K562 (cell line): Measurements from ENCODE around the gene MEIG1. TPM values are rescaled to one million over a fixed set of nuclear protein-coding genes. Genes with fewer than 3 reads are reported as not detected.

Experiments used
- ARHGAP35 ChIP-seq: fragments of 450-650 bp; IDR thresholded peaks from 2 replicates; pipeline ENCODE4 v1.6.1; 2018; ENCODE audit not compliant: partially characterized antibody
- CCAR2 ChIP-seq: fragments of 200-400 bp; formaldehyde crosslinking; IDR thresholded peaks from 2 replicates; pipeline ENCODE4 v1.6.1; 2017; ENCODE audit warnings: mild to moderate bottlenecking, low read depth, low read length
- GATAD2A ChIP-seq: fragments of 450-650 bp; IDR thresholded peaks from 2 replicates; pipeline ENCODE4 v1.6.1; 2017
- KAT2B ChIP-seq: IDR thresholded peaks from one replicate; pipeline ENCODE4 v1.6.1; 2012; ENCODE audit warnings: low read depth, mild to moderate bottlenecking, control low read depth, inconsistent platforms, low read length, moderate library complexity
- PHB ChIP-seq: fragments of 250-450 bp; sonication (Bioruptor Pico); IDR thresholded peaks from 2 replicates; pipeline ENCODE4 v1.5.0; 2021
- PTBP1 ChIP-seq: fragments of 200-400 bp; formaldehyde crosslinking; IDR thresholded peaks from 2 replicates; pipeline ENCODE4 v1.6.1; 2017; ENCODE audit warnings: low read depth, low read length
- RBM25 ChIP-seq: fragments of 200-400 bp; formaldehyde crosslinking; IDR thresholded peaks from 2 replicates; pipeline ENCODE4 v1.6.1; 2018; ENCODE audit warnings: low read length, low read depth, moderate library complexity; ENCODE audit not compliant: severe bottlenecking
- SAP30 ChIP-seq: fragments of 200-600 bp; sonication (generic); IDR thresholded peaks from 2 replicates; pipeline ENCODE4 v1.6.1; 2012; ENCODE audit warnings: borderline replicate concordance, low read depth, mild to moderate bottlenecking, moderate library complexity, low read length, control low read depth, inconsistent platforms; ENCODE audit not compliant: insufficient read depth, poor library complexity, severe bottlenecking
- SLC30A9 ChIP-seq: fragments of 250-450 bp; sonication (Bioruptor Pico); IDR thresholded peaks from 2 replicates; pipeline ENCODE4 v1.8.0; 2022; ENCODE audit warnings: mild to moderate bottlenecking, moderate library complexity
- SOX6 ChIP-seq: fragments of 450-650 bp; IDR thresholded peaks from 2 replicates; pipeline ENCODE4 v1.6.1; 2014; ENCODE audit warnings: mild to moderate bottlenecking
- TAL1 ChIP-seq: fragments of 450-650 bp; IDR thresholded peaks from 2 replicates; pipeline ENCODE4 v1.6.1; 2016; ENCODE audit warnings: mild to moderate bottlenecking
- THRAP3 ChIP-seq: fragments of 450-650 bp; IDR thresholded peaks from 2 replicates; pipeline ENCODE4 v1.6.1; 2016; ENCODE audit warnings: mild to moderate bottlenecking, inconsistent platforms, borderline replicate concordance
- ZC3H11A ChIP-seq: IDR thresholded peaks from 2 replicates; pipeline ENCODE4 v1.6.1; 2012; ENCODE audit warnings: low read depth, low read length, improper control_type of control experiment
- ZC3H4 ChIP-seq: sonication (generic); formaldehyde crosslinking; IDR thresholded peaks from 2 replicates; pipeline ENCODE4 v1.9.0; 2021; ENCODE audit warnings: missing genetic modification reagents, borderline replicate concordance
- ZNF778 ChIP-seq: fragments of 450-650 bp; formaldehyde crosslinking; IDR thresholded peaks from 2 replicates; pipeline ENCODE4 v1.4.0; 2020; ENCODE audit warnings: mild to moderate bottlenecking, moderate library complexity
- ZSCAN32 ChIP-seq: fragments of 450-650 bp; formaldehyde crosslinking; IDR thresholded peaks from 2 replicates; pipeline ENCODE4 v1.4.0; 2020; ENCODE audit warnings: mild to moderate bottlenecking, moderate library complexity
- polyA plus RNA-seq, 8 experiments: library from polyadenylated mRNA; depleted of rRNA in 4 of 8; stranded (reverse) in 5 of 8; unstranded in 3 of 8; fragments of >200 nt; fragmentation: Nextera tagmentation in 2 of 8; fragmentation: Illumina TruSeq in 1 of 8; extraction: Ambion mirVana in 2 of 8; extraction: Trizol in 1 of 8; gene quantifications; 2 replicates each; pipeline versions ENCODE4 v1.2.1 to v1.2.3, GENCODE V29; 2011 to 2014; ENCODE audit warnings: inconsistent platforms in 1 of 8, missing spikeins in 1 of 8
- total RNA-seq, 7 experiments: library from RNA; depleted of rRNA in 6 of 7; stranded (reverse); fragments of >200 nt in 6 of 7; fragmentation: Illumina TruSeq in 2 of 7; extraction: Trizol in 2 of 7; gene quantifications; 2 replicates each; pipeline versions ENCODE4 v1.2.1 to v1.2.3, GENCODE V29; 2011 to 2021; ENCODE audit warnings: low replicate concordance in 1 of 7
- TF ChIP-seq, protein P1 (sequence below): fragments of 250-450 bp; sonication (Bioruptor Pico); IDR thresholded peaks from 2 replicates; pipeline ENCODE4 v1.4.0; 2020
- TF ChIP-seq, protein P2 (sequence below): fragments of 250-450 bp; sonication (Bioruptor Pico); IDR thresholded peaks from 2 replicates; pipeline ENCODE4 v1.8.0; 2022; ENCODE audit warnings: moderate library complexity, mild to moderate bottlenecking, inconsistent platforms
- TF ChIP-seq, protein P3 (sequence below): fragments of 250-450 bp; sonication (Bioruptor Pico); IDR thresholded peaks from 2 replicates; pipeline ENCODE4 v1.4.0; 2020; ENCODE audit warnings: mild to moderate bottlenecking, moderate library complexity

The MEIG1 gene
- total and polyA plus RNA-seq, 9 of the 15 experiments (the other 6 are each of a cell fraction or from before 2014, with no cell fraction given): 0.19 to 1.7 (median 0.54) TPM; not detected in 3

DNA sequence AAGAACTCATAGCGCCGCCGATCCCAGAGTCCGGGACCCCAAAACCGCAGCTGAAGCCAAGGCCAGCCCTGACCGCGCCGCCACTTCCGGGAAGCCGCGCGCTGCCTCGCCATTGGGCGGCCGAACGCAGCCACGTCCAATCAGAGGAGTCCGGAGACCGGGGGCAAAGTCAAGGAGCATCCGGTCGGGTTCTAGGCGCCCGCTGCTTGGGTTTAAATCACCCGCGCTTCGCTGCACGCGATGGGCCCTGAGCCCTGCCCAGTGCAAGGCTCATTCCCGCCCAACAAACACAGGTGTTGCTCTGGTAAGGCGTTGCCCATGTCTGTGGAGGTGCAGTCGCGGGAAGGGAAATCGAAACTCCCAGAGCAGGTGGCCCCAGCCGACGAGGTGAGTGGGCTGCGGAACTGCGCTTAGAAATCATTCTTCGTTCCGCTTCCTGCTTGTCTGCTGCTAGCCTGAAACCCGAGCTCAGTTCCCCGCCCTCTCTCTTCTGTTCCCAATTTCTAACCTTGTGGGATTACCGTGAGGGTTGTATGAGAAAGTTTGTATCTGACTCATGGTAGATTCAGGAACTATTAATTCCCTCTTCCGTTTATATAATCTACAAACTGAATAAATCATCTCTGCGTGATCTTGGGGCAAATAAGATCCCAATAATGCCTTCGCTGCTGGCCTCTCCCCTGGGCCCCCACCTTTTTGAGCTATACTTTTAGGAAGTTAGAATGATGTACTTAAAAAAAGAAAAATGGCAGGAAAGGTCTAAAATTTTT lies 5.0 kb upstream of the MEIG1 start, which contains the start of gene DCLRE1C (continued):
- TF ChIP-seq SLC30A9 (CRISPR knock-in tag) (no peak), ZSCAN32 (CRISPR knock-in tag) (no peak), ZNF778 (CRISPR knock-in tag) (no peak), RBM25 (peak; percentile 96), CCAR2 (no peak), GATAD2A (no peak), THRAP3 (no peak), SAP30 (peak; percentile 96), ZC3H11A (no peak), PHB (CRISPR knock-in tag) (no peak), SOX6 (0 out of 2 replicates have a peak, but pooled peaks have one; percentile 58), PTBP1 (no peak), KAT2B (no peak), ZC3H4 (CRISPR knock-in tag) (no peak), ARHGAP35 (no peak), TAL1 (no peak)
- TF ChIP-seq, protein P1, sequence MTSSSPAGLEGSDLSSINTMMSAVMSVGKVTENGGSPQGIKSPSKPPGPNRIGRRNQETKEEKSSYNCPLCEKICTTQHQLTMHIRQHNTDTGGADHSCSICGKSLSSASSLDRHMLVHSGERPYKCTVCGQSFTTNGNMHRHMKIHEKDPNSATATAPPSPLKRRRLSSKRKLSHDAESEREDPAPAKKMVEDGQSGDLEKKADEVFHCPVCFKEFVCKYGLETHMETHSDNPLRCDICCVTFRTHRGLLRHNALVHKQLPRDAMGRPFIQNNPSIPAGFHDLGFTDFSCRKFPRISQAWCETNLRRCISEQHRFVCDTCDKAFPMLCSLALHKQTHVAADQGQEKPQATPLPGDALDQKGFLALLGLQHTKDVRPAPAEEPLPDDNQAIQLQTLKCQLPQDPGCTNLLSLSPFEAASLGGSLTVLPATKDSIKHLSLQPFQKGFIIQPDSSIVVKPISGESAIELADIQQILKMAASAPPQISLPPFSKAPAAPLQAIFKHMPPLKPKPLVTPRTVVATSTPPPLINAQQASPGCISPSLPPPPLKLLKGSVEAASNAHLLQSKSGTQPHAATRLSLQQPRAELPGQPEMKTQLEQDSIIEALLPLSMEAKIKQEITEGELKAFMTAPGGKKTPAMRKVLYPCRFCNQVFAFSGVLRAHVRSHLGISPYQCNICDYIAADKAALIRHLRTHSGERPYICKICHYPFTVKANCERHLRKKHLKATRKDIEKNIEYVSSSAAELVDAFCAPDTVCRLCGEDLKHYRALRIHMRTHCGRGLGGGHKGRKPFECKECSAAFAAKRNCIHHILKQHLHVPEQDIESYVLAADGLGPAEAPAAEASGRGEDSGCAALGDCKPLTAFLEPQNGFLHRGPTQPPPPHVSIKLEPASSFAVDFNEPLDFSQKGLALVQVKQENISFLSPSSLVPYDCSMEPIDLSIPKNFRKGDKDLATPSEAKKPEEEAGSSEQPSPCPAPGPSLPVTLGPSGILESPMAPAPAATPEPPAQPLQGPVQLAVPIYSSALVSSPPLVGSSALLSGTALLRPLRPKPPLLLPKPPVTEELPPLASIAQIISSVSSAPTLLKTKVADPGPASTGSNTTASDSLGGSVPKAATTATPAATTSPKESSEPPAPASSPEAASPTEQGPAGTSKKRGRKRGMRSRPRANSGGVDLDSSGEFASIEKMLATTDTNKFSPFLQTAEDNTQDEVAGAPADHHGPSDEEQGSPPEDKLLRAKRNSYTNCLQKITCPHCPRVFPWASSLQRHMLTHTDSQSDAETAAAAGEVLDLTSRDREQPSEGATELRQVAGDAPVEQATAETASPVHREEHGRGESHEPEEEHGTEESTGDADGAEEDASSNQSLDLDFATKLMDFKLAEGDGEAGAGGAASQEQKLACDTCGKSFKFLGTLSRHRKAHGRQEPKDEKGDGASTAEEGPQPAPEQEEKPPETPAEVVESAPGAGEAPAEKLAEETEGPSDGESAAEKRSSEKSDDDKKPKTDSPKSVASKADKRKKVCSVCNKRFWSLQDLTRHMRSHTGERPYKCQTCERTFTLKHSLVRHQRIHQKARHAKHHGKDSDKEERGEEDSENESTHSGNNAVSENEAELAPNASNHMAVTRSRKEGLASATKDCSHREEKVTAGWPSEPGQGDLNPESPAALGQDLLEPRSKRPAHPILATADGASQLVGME: 0 out of 2 replicates have a peak, but pooled peaks have one; percentile 35
- TF ChIP-seq, protein P2, sequence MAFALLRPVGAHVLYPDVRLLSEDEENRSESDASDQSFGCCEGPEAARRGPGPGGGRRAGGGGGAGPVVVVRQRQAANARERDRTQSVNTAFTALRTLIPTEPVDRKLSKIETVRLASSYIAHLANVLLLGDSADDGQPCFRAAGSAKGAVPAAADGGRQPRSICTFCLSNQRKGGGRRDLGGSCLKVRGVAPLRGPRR: no peak
- TF ChIP-seq, protein P3, sequence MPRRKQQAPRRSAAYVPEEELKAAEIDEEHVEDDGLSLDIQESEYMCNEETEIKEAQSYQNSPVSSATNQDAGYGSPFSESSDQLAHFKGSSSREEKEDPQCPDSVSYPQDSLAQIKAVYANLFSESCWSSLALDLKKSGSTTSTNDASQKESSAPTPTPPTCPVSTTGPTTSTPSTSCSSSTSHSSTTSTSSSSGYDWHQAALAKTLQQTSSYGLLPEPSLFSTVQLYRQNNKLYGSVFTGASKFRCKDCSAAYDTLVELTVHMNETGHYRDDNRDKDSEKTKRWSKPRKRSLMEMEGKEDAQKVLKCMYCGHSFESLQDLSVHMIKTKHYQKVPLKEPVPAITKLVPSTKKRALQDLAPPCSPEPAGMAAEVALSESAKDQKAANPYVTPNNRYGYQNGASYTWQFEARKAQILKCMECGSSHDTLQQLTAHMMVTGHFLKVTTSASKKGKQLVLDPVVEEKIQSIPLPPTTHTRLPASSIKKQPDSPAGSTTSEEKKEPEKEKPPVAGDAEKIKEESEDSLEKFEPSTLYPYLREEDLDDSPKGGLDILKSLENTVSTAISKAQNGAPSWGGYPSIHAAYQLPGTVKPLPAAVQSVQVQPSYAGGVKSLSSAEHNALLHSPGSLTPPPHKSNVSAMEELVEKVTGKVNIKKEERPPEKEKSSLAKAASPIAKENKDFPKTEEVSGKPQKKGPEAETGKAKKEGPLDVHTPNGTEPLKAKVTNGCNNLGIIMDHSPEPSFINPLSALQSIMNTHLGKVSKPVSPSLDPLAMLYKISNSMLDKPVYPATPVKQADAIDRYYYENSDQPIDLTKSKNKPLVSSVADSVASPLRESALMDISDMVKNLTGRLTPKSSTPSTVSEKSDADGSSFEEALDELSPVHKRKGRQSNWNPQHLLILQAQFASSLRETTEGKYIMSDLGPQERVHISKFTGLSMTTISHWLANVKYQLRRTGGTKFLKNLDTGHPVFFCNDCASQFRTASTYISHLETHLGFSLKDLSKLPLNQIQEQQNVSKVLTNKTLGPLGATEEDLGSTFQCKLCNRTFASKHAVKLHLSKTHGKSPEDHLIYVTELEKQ (CRISPR knock-in tag): no peak
